Lower leg skin (tissue), 3 donors: ENCODE measurements around the gene THAP5.

Experiments
- POLR2A ChIP-seq, 2 donors: fragments of 450-650 bp; IDR thresholded peaks; one replicate each; pipeline ENCODE4 v1.6.1; 2016 to 2017; ENCODE audit warnings: antibody characterized with exemption in 2 of 2, mild to moderate bottlenecking in 1 of 2, moderate library complexity in 1 of 2
- TF ChIP-seq, protein P1 (sequence below), 3 donors: fragments of 450-650 bp; IDR thresholded peaks; one replicate each; pipeline ENCODE4 v1.5.1; 2016; ENCODE audit warnings: antibody characterized with exemption in 3 of 3, mild to moderate bottlenecking in 3 of 3, moderate library complexity in 2 of 3

DNA sequence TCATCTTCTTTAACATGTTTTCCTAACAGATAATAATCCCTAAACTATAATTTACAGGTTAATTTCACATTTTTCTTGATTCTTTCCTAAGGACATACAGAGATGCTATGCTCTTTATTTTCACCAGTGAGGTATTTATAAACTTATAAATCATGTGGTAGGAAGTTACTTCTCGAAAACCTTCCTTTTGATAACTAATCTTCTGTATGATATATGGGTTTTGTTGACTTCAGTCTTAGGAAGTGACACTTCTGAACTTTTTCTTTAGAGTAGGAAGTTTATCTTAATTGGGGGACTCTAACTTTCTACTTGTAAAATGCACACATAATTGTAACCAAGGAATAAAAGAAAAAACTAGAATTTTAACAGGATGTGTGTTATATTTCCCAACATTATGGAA is 33.8 kb downstream of the THAP5 start:
- TF ChIP-seq, protein P1, sequence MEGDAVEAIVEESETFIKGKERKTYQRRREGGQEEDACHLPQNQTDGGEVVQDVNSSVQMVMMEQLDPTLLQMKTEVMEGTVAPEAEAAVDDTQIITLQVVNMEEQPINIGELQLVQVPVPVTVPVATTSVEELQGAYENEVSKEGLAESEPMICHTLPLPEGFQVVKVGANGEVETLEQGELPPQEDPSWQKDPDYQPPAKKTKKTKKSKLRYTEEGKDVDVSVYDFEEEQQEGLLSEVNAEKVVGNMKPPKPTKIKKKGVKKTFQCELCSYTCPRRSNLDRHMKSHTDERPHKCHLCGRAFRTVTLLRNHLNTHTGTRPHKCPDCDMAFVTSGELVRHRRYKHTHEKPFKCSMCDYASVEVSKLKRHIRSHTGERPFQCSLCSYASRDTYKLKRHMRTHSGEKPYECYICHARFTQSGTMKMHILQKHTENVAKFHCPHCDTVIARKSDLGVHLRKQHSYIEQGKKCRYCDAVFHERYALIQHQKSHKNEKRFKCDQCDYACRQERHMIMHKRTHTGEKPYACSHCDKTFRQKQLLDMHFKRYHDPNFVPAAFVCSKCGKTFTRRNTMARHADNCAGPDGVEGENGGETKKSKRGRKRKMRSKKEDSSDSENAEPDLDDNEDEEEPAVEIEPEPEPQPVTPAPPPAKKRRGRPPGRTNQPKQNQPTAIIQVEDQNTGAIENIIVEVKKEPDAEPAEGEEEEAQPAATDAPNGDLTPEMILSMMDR (IDR thresholded peaks at IDR 0.05) = no peak
- TF ChIP-seq POLR2A (IDR thresholded peaks at IDR 0.05) = no peak
